H1 (cell line): ENCODE measurements around the gene CRK. TPM values are rescaled to one million over a fixed set of nuclear protein-coding genes. Genes with fewer than 3 reads are reported as not detected.

Experiments used
- HDAC2 ChIP-seq, 2 experiments: fragments of 300-600 bp in 1 of 2; sonication (generic) in 1 of 2; IDR thresholded peaks; 2 replicates each; pipeline ENCODE4 v1.6.1; 2011 to 2012; ENCODE audit warnings: low read depth in 2 of 2, low read length in 2 of 2, mild to moderate bottlenecking in 2 of 2, moderate library complexity in 2 of 2, borderline replicate concordance in 1 of 2, inconsistent platforms in 1 of 2
- HDAC6 ChIP-seq: IDR thresholded peaks from one replicate; pipeline ENCODE4 v1.7.1; 2012; ENCODE audit warnings: low read depth, mild to moderate bottlenecking, inconsistent platforms, low read length, moderate library complexity
- POLR2AphosphoS5 ChIP-seq: IDR thresholded peaks from 2 replicates; pipeline ENCODE4 v1.6.1; 2011; ENCODE audit warnings: low read depth, low read length
- POU5F1 ChIP-seq: IDR thresholded peaks from 2 replicates; pipeline ENCODE4 v1.6.1; 2011; ENCODE audit warnings: low read depth, mild to moderate bottlenecking, low read length, moderate library complexity
- SIX5 ChIP-seq: IDR thresholded peaks from 2 replicates; pipeline ENCODE4 v1.6.1; 2011; ENCODE audit warnings: mild to moderate bottlenecking, low read depth, low read length
- ZNF274 ChIP-seq: IDR thresholded peaks from 2 replicates; pipeline ENCODE4 v1.7.0; 2012; ENCODE audit warnings: low read length, borderline replicate concordance; ENCODE audit errors: extremely low read depth
- polyA plus RNA-seq, 7 experiments: library from polyadenylated mRNA; depleted of rRNA in 3 of 7; stranded (reverse) in 5 of 7; unstranded in 2 of 7; fragments of >200 nt in 5 of 7; fragments of 200-250 nt in 2 of 7; gene quantifications; 1 replicate in 5 of 7; 2 replicates in 1 of 7; 4 replicates in 1 of 7; pipeline versions ENCODE4 v1.2.1 to v1.2.3, GENCODE V29; 2011 to 2013; ENCODE audit warnings: missing spikeins in 2 of 7, mixed read lengths in 2 of 7
- total RNA-seq: library from RNA; stranded (reverse); fragmentation: NEBNext Ultra II Directional; extraction: Animal tissue kit (Norgen Biotek cat#: 25700); gene quantifications from 2 replicates; pipeline ENCODE4 v1.2.1, GENCODE V29; 2021

CRK gene
- total and polyA plus RNA-seq, 2 of the 8 experiments (the other 6 are each of a cell fraction or from before 2014, with no cell fraction given) = 32.8 to 57.1 TPM

- no peak for TF ChIP-seq HDAC2 (IDR thresholded peaks at IDR 0.05; ENCODE audit: borderline replicate concordance in 1 of 2, low read depth in 2 of 2, low read length in 2 of 2)
- no peak for TF ChIP-seq POU5F1
- TF ChIP-seq ZNF274 = no peak
- no peak for TF ChIP-seq SIX5
- no peak for TF ChIP-seq HDAC6
- no peak for TF ChIP-seq POLR2AphosphoS5
- TF ChIP-seq, all 59 proteins: peak for 0
Observed at GRCh38 chr17:1373707-1374237, 82.3 kb downstream of the CRK start (continued).
